ENCODE measurements around the gene ERC1. TPM values are rescaled to one million over a fixed set of nuclear protein-coding genes. Genes with fewer than 3 reads are reported as not detected.

Gene ERC1
- total RNA-seq, 1 donor from 2014 or later: 79.5 TPM

DNA sequence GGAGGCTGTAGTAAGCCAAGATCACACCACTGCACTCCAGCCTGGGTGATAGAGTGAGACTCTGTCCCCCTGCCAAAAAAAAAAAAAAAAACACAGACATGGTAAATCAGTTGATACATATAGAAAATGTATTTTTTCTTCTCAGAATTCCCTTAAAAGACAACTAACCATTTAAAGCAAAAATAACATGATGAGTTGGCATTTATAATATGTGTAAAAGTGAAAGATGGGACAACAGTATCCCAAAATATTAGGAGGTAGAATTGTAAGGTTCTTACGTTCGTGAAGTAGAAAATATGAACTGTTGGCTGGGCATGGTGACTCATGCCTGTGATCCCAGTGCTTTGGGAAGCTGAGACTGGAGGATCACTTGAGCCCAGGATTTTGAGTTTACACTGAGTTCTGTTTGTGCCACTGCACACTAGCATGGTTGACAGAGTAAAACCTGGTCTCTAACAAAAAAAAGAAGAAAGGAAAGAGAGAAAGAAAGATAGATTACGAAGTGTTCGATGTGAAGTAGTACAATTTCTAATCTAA, 306.7 kb downstream of the ERC1 start:
- Mint-ChIP-seq H3K4me3 (ENCODE audit: unreplicated experiment) (no peak overlapping the region), H3K36me3 (ENCODE audit: unreplicated experiment) (peaks cover 52% of the 10 kb centered on the region), H3K27me3 (ENCODE audit: unreplicated experiment) (no peaks in the 10 kb centered on the region), H3K27ac (ENCODE audit: unreplicated experiment) (no peak overlapping the region), H3K4me1 (ENCODE audit: unreplicated experiment) (peaks cover 14% of the 10 kb centered on the region), H3K9me3 (ENCODE audit: unreplicated experiment) (peaks cover 12% of the 10 kb centered on the region)
- TF ChIP-seq, protein P1, sequence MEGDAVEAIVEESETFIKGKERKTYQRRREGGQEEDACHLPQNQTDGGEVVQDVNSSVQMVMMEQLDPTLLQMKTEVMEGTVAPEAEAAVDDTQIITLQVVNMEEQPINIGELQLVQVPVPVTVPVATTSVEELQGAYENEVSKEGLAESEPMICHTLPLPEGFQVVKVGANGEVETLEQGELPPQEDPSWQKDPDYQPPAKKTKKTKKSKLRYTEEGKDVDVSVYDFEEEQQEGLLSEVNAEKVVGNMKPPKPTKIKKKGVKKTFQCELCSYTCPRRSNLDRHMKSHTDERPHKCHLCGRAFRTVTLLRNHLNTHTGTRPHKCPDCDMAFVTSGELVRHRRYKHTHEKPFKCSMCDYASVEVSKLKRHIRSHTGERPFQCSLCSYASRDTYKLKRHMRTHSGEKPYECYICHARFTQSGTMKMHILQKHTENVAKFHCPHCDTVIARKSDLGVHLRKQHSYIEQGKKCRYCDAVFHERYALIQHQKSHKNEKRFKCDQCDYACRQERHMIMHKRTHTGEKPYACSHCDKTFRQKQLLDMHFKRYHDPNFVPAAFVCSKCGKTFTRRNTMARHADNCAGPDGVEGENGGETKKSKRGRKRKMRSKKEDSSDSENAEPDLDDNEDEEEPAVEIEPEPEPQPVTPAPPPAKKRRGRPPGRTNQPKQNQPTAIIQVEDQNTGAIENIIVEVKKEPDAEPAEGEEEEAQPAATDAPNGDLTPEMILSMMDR (IDR thresholded peaks at IDR 0.05): no peak
- DNase-seq (ENCODE audit: extremely low spot score, unreplicated experiment): no peak

DNA sequence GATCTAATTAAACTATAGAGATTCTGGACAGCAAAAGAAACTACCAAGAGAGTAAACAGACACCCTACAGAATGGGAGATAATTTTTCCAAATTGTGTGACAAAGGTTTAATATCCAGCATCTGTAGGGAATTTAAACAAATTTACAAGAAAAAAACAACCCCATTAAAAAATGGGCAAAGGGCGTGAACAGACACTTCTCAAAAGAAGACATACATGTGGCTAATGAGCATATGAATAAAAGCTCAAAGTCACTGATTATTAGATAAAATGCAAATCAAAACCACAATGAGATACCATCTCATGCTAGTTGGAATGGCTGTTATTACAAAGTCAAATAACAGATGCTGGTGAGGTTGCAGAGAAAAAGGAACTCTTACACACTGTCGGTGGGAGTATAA, 309.4 kb downstream of the ERC1 start:
- DNase-seq (ENCODE audit: extremely low spot score, unreplicated experiment): no peak
- H3K36me3 Mint-ChIP-seq (ENCODE audit: unreplicated experiment): peaks cover 40% of the 10 kb centered on the region
- H3K27me3 Mint-ChIP-seq (ENCODE audit: unreplicated experiment): no peaks in the 10 kb centered on the region
- H3K4me1 Mint-ChIP-seq (ENCODE audit: unreplicated experiment): peaks cover 15% of the 10 kb centered on the region
- TF ChIP-seq, protein P1 (IDR thresholded peaks at IDR 0.05): no peak
- H3K4me3 Mint-ChIP-seq (ENCODE audit: unreplicated experiment): no peak overlapping the region
- peaks cover 12% of the 10 kb centered on the region for H3K9me3 Mint-ChIP-seq (ENCODE audit: unreplicated experiment)
- H3K27ac Mint-ChIP-seq (ENCODE audit: unreplicated experiment): no peak overlapping the region

DNA sequence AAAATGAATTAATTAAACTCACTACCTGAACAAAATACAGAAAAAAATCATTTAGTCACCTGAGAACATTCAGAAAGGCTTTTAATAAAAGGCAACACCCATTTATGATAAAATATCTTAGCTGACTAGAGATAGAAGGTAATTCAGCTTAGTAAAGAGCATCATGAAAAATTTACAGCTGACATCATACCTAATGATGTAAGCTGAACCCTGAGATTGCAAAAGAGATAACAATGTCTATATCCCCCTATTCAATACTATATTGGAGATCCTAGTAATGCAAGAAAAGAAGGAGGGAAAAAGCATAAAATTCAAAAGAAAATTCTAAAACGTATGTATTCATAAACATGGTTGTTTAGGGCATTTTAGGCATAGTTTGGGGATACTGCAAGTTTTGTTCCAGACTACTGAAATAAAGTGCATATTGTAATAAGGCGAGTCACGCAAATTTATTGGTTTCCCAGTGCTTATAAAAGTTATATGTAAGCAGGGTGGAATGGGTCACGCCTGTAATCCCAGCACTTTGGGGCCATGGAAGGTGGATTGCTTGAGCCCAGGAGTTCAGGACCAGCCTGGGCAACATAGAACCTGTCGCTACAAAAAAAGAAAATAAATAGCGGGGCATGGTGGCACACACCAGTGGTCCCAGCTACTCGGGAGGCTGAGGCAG, 311.3 kb downstream of the ERC1 start:
- no peak for DNase-seq (ENCODE audit: extremely low spot score, unreplicated experiment)
- peaks cover 12% of the 10 kb centered on the region for H3K9me3 Mint-ChIP-seq (ENCODE audit: unreplicated experiment)
- H3K4me1 Mint-ChIP-seq (ENCODE audit: unreplicated experiment): peaks cover 8% of the 10 kb centered on the region
- peaks cover 30% of the 10 kb centered on the region for H3K36me3 Mint-ChIP-seq (ENCODE audit: unreplicated experiment)
- H3K27ac Mint-ChIP-seq (ENCODE audit: unreplicated experiment): no peak overlapping the region
- TF ChIP-seq, protein P1 (IDR thresholded peaks at IDR 0.05): no peak
- H3K27me3 Mint-ChIP-seq (ENCODE audit: unreplicated experiment): no peaks in the 10 kb centered on the region
- no peak overlapping the region for H3K4me3 Mint-ChIP-seq (ENCODE audit: unreplicated experiment)

DNA sequence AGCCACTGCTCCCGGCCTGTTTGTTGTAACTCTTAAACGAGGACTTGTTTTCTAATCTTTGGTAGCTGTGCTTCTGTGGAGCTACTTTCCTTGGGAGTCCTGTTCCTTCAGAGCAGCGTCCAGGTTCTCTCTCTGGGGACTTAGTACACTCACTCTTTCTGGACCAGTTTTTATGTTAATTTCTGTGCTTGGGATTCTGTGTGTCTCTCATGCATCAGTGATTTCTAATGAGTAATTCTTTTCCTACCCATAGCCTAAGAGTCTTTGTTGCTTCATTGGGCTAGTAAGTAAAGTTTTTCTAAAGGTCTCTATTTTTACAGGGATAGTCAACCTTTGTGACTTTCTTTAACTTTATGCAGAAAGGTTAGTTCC, 314.0 kb downstream of the ERC1 start:
- Mint-ChIP-seq H3K4me3 (ENCODE audit: unreplicated experiment) (no peak overlapping the region), H3K9me3 (ENCODE audit: unreplicated experiment) (peaks cover 5% of the 10 kb centered on the region), H3K4me1 (ENCODE audit: unreplicated experiment) (peaks cover 3% of the 10 kb centered on the region), H3K36me3 (ENCODE audit: unreplicated experiment) (peaks cover 19% of the 10 kb centered on the region), H3K27me3 (ENCODE audit: unreplicated experiment) (no peaks in the 10 kb centered on the region), H3K27ac (ENCODE audit: unreplicated experiment) (no peak overlapping the region)
- DNase-seq (ENCODE audit: extremely low spot score, unreplicated experiment): no peak
- TF ChIP-seq, protein P1 (IDR thresholded peaks at IDR 0.05): no peak

DNA sequence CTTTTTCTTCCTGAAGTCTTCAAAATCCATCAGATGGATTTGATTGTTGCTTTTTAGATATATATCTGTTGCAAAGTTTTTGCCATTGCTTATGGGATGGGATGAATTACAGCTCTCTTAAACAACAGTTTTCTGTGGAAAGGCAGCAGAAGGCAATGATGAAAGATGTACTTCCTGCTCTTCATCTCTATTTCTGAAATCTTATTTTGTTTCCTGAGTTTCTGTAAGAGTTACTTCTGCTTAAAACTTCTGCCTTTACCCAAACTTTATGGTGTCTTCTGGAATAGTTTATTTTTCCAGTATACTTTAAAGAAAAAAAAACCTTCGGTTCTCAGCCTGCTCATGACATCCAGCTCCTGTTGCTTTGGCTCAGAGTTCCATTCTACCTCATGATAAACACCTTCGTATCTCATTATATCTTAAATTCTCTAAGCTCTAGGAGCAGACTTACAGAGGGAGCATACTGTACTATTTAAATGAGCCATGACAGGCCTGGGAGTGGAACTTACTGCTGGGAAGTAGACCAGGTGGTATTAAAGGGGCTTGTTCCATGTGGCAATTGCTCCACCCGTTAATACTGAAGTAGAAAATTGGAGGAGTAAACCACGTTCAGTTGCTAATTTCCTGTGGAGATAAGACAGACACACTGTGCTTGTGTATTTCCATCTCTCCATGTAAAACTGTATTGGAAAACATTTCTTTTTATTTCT, 314.9 kb downstream of the ERC1 start:
- H3K4me1 Mint-ChIP-seq (ENCODE audit: unreplicated experiment): peaks cover 3% of the 10 kb centered on the region
- H3K27me3 Mint-ChIP-seq (ENCODE audit: unreplicated experiment): no peaks in the 10 kb centered on the region
- peaks cover 10% of the 10 kb centered on the region for H3K36me3 Mint-ChIP-seq (ENCODE audit: unreplicated experiment)
- no peaks in the 10 kb centered on the region for H3K9me3 Mint-ChIP-seq (ENCODE audit: unreplicated experiment)
- H3K4me3 Mint-ChIP-seq (ENCODE audit: unreplicated experiment): no peak overlapping the region
- no peak for DNase-seq (ENCODE audit: extremely low spot score, unreplicated experiment)
- TF ChIP-seq, protein P1 (IDR thresholded peaks at IDR 0.05): no peak
- peak overlapping the region; percentile 0 for H3K27ac Mint-ChIP-seq (ENCODE audit: unreplicated experiment)
